ENCODE data around the gene LEPROT.

- TF ChIP-seq CTCF (conservative IDR thresholded peaks at IDR 0.05; ENCODE audit: low read depth, low read length) = no peak
- TF ChIP-seq EZH2 (IDR thresholded peaks at IDR 0.05; ENCODE audit: low read length, unreplicated experiment) = no peak
- no peak for TF ChIP-seq EZH2phosphoT487 (IDR thresholded peaks at IDR 0.05; ENCODE audit: borderline replicate concordance, low read length)
These were observed 55.9 kb downstream of the LEPROT start for GRCh38 chr1:65476327-65476726.

Data from PC-3 (cell line).